K562 (cell line): ENCODE data around the gene TRAPPC5. TPM values are rescaled to one million over a fixed set of nuclear protein-coding genes. Genes with fewer than 3 reads are reported as not detected.

Source experiments
- GABPA ChIP-seq: fragments of 200-800 bp; sonication (Bioruptor generic); conservative IDR thresholded peaks from 2 replicates; pipeline ENCODE4 v1.6.1; 2016; ENCODE audit warnings: low read depth, missing genetic modification characterization, missing compliant biosample characterization
- MED1 ChIP-seq: sonication (generic); formaldehyde crosslinking; IDR thresholded peaks from 2 replicates; pipeline ENCODE4 v1.8.1; 2023; ENCODE audit warnings: missing genetic modification reagents, borderline replicate concordance
- MLX ChIP-seq, 2 experiments: fragments of 450-650 bp in 1 of 2; sonication (generic) in 1 of 2; formaldehyde crosslinking; conservative IDR thresholded peaks; 2 replicates each; pipeline versions ENCODE4 v1.4.0 to v1.8.1; 2020 to 2022; ENCODE audit warnings: mild to moderate bottlenecking in 1 of 2, missing genetic modification reagents in 1 of 2
- NFRKB ChIP-seq: fragments of 450-650 bp; IDR thresholded peaks from 2 replicates; pipeline ENCODE4 v1.6.1; 2016; ENCODE audit warnings: low read depth
- NRF1 ChIP-seq, 2 experiments: fragments of 450-650 bp; IDR thresholded peaks in 1 of 2; conservative IDR thresholded peaks in 1 of 2; 2 replicates each; pipeline ENCODE4 v1.6.1; 2014; ENCODE audit warnings: mild to moderate bottlenecking in 2 of 2
- RBM25 ChIP-seq: fragments of 200-400 bp; formaldehyde crosslinking; IDR thresholded peaks from 2 replicates; pipeline ENCODE4 v1.6.1; 2018; ENCODE audit warnings: low read length, low read depth, moderate library complexity; ENCODE audit not compliant: severe bottlenecking
- RFX7 ChIP-seq: fragments of 250-450 bp; sonication (Bioruptor Pico); IDR thresholded peaks from 2 replicates; pipeline ENCODE4 v1.5.1; 2021; ENCODE audit warnings: mild to moderate bottlenecking
- SMAD1 ChIP-seq: fragments of 150-350 bp; IDR thresholded peaks from 2 replicates; pipeline ENCODE4 v1.6.1; 2014; ENCODE audit warnings: low read length, low read depth; ENCODE audit not compliant: partially characterized antibody
- YY1 ChIP-seq, 3 experiments: IDR thresholded peaks; 2 replicates each; pipeline ENCODE4 v1.6.1; 2011; ENCODE audit warnings: low read length in 2 of 3, mild to moderate bottlenecking in 2 of 3, moderate library complexity in 2 of 3, borderline replicate concordance in 1 of 3, control low read depth in 1 of 3, low read depth in 1 of 3; ENCODE audit not compliant: insufficient read depth in 3 of 3, insufficient replicate concordance in 2 of 3, control insufficient read depth in 1 of 3, insufficient read length in 1 of 3; ENCODE audit errors: extremely low read depth in 1 of 3
- ZBTB40 ChIP-seq, 2 experiments: fragments of 450-650 bp in 1 of 2; sonication (generic) in 1 of 2; formaldehyde crosslinking in 1 of 2; IDR thresholded peaks; 2 replicates each; pipeline versions ENCODE4 v1.7.1 to v1.9.0; 2016 to 2022; ENCODE audit warnings: inconsistent platforms in 1 of 2, mild to moderate bottlenecking in 1 of 2, missing genetic modification reagents in 1 of 2
- ZFX ChIP-seq: sonication (generic); formaldehyde crosslinking; IDR thresholded peaks from 2 replicates; pipeline ENCODE4 v1.8.0; 2022; ENCODE audit warnings: mild to moderate bottlenecking, missing genetic modification reagents, moderate library complexity
- ZNF121 ChIP-seq: sonication (generic); formaldehyde crosslinking; conservative IDR thresholded peaks from 2 replicates; pipeline ENCODE4 v1.8.0; 2022; ENCODE audit warnings: missing genetic modification reagents
- ZNF639 ChIP-seq, 2 experiments: fragments of 200-800 bp in 1 of 2; sonication (Bioruptor generic) in 1 of 2; sonication (generic) in 1 of 2; formaldehyde crosslinking in 1 of 2; IDR thresholded peaks in 1 of 2; conservative IDR thresholded peaks in 1 of 2; 2 replicates each; pipeline versions ENCODE4 v1.5.0 to v1.6.1; 2016 to 2020; ENCODE audit warnings: missing compliant biosample characterization in 1 of 2, missing genetic modification characterization in 1 of 2, missing genetic modification reagents in 1 of 2
- polyA plus RNA-seq, 8 experiments: library from polyadenylated mRNA; depleted of rRNA in 4 of 8; stranded (reverse) in 5 of 8; unstranded in 3 of 8; fragments of >200 nt; fragmentation: Nextera tagmentation in 2 of 8; fragmentation: Illumina TruSeq in 1 of 8; extraction: Ambion mirVana in 2 of 8; extraction: Trizol in 1 of 8; gene quantifications; 2 replicates each; pipeline versions ENCODE4 v1.2.1 to v1.2.3, GENCODE V29; 2011 to 2014; ENCODE audit warnings: inconsistent platforms in 1 of 8, missing spikeins in 1 of 8
- total RNA-seq, 7 experiments: library from RNA; depleted of rRNA in 6 of 7; stranded (reverse); fragments of >200 nt in 6 of 7; fragmentation: Illumina TruSeq in 2 of 7; extraction: Trizol in 2 of 7; gene quantifications; 2 replicates each; pipeline versions ENCODE4 v1.2.1 to v1.2.3, GENCODE V29; 2011 to 2021; ENCODE audit warnings: low replicate concordance in 1 of 7

Gene TRAPPC5
- total and polyA plus RNA-seq, 9 of the 15 experiments (the other 6 are each of a cell fraction or from before 2014, with no cell fraction given): 2.0 to 76.9 (median 29.3) TPM

- peak; percentile 90 for TF ChIP-seq GABPA
- TF ChIP-seq RBM25: peak; percentile 89
- TF ChIP-seq MED1 (CRISPR knock-in tag): no peak
- TF ChIP-seq ZFX: peak; percentile 72
- peak in 1 of 2 experiments; percentile 63; a peak in 1 of 4 replicates for TF ChIP-seq ZNF639 (CRISPR knock-in tag; conservative IDR thresholded peaks at IDR 0.05 in 1 of 2, IDR thresholded peaks at IDR 0.05 in 1 of 2)
- TF ChIP-seq SMAD1: no peak
- TF ChIP-seq ZNF121: no peak
- TF ChIP-seq YY1 (IDR thresholded peaks at IDR 0.05; ENCODE audit: borderline replicate concordance in 1 of 3, control insufficient read depth in 1 of 3, extremely low read depth in 1 of 3, insufficient read depth in 3 of 3, insufficient read length in 1 of 3, insufficient replicate concordance in 2 of 3, low read depth in 1 of 3, low read length in 2 of 3): peak in 1 of 3 experiments; percentile 51
- TF ChIP-seq NRF1 (conservative IDR thresholded peaks at IDR 0.05 in 1 of 2, IDR thresholded peaks at IDR 0.05 in 1 of 2): peak in 1 of 2 experiments; percentile 31; a peak in 1 of 4 replicates
- peak; percentile 92 for TF ChIP-seq NFRKB
- 0 out of 4 replicates have a peak, but pooled peaks of 1 of the 2 experiments have one; percentile 28 for TF ChIP-seq MLX (CRISPR knock-in tag; conservative IDR thresholded peaks at IDR 0.05)
- TF ChIP-seq RFX7: no peak
- peak; percentile 85 for TF ChIP-seq ZBTB40 (IDR thresholded peaks at IDR 0.05)
- TF ChIP-seq ZBTB40 (CRISPR knock-in tag; IDR thresholded peaks at IDR 0.05): no peak
These were observed 43.0 kb upstream of the TRAPPC5 start (continued) for GRCh38 chr19:7637374-7638256.
